Mesodermal cell (in vitro differentiated cells): ENCODE measurements around the gene L2HGDH.
"Not testable (repeated sequence)": the region's sequence is repeated elsewhere in the genome, so short reads cannot be mapped to it uniquely, and the experiment has no call there.

ENCODE experiments used
- H3K27ac ChIP-seq: 2 replicates; pipeline ENCODE4 v1.7.0; 2013; ENCODE audit warnings: mild to moderate bottlenecking, low read depth, low read length, moderate library complexity; ENCODE audit not compliant: severe bottlenecking
- H3K36me3 ChIP-seq: 2 replicates; pipeline ENCODE4 v1.7.1; 2013; ENCODE audit warnings: mild to moderate bottlenecking, low read length, moderate library complexity; ENCODE audit not compliant: control insufficient read depth, insufficient read depth
- H3K4me1 ChIP-seq: one replicate; pipeline ENCODE4 v1.7.1; 2013; ENCODE audit warnings: mild to moderate bottlenecking, low read length; ENCODE audit not compliant: insufficient read depth, control insufficient read depth, poor library complexity, severe bottlenecking
- H3K4me3 ChIP-seq: 2 replicates; pipeline ENCODE4 v1.7.0; 2013; ENCODE audit warnings: low read length, control low read depth, mild to moderate bottlenecking; ENCODE audit not compliant: insufficient read depth, poor library complexity, severe bottlenecking; ENCODE audit errors: extremely low read depth
- H3K9me3 ChIP-seq: 2 replicates; pipeline ENCODE4 v1.7.1; 2013; ENCODE audit warnings: mild to moderate bottlenecking, low read length, moderate library complexity; ENCODE audit not compliant: control insufficient read depth
- WGBS, 2 experiments: methylation state at CpG; one replicate each; pipeline ENCODE4 v1.1.5; 2013; ENCODE audit warnings: missing lambda C conversion rate in 2 of 2; ENCODE audit not compliant: insufficient coverage in 2 of 2; 5-methylcytosine and 5-hydroxymethylcytosine counted together

Gene L2HGDH

GRCh38 chr14:50319293-50319692, 7.3 kb upstream of the L2HGDH start:
- H3K27ac ChIP-seq, result no peak overlapping the region
- peaks cover 8% of the 10 kb centered on the region for H3K36me3 ChIP-seq
- peaks cover 7% of the 10 kb centered on the region for H3K9me3 ChIP-seq
- no CpG with 5 or more reads among the region's 1 CpG for WGBS, 2 experiments
- H3K4me1 ChIP-seq, result peaks cover 8% of the 10 kb centered on the region
- no peak overlapping the region for H3K4me3 ChIP-seq

DNA sequence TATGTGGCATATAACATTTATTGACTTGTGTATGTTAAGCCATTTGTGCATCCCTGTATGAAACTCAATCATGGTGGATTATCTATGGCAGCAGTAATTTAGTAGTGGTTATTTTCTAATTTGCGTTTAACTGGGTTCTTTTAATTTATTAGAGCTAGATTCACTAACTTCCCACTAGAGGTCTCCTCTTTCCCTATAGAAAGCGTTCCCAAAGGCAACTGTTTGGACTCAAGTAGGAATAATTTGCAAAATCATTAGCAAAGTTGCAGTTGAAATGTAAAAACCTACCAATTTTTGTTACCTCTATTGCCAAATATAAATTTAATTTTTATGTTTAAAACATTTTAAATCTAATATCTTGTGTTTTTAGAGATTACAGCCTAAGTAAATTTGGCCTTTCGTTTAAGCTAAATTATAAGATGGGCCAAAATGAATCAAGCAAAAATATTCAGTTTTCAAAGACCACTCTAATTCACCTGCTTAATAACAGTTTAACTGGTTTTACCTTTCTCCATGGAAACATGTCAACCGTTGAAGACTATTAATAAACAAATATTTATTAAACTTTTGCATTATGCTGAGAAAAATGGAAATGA, 6.1 kb upstream of the L2HGDH start:
- Histone ChIP-seq H3K4me3 (no peak overlapping the region), H3K27ac (no peak overlapping the region), H3K9me3 (peaks cover 15% of the 10 kb centered on the region), H3K36me3 (no peaks in the 10 kb centered on the region), H3K4me1 (peaks cover 8% of the 10 kb centered on the region)
- 100% methylated on average over 1 of the region's 4 CpGs; no CpG with 5 or more reads in 1 of the 2 experiments for WGBS, 2 experiments

- WGBS, 2 experiments, result 86 to 100% methylated on average over 1 of the region's 3 CpGs
- H3K36me3 ChIP-seq, H3K4me1 ChIP-seq, H3K4me3 ChIP-seq, H3K27ac ChIP-seq: not testable (repeated sequence)
- peaks cover 15% of the 10 kb centered on the region for H3K9me3 ChIP-seq
Observed at GRCh38 chr14:50314098-50314497, 2.1 kb upstream of the L2HGDH start.

DNA sequence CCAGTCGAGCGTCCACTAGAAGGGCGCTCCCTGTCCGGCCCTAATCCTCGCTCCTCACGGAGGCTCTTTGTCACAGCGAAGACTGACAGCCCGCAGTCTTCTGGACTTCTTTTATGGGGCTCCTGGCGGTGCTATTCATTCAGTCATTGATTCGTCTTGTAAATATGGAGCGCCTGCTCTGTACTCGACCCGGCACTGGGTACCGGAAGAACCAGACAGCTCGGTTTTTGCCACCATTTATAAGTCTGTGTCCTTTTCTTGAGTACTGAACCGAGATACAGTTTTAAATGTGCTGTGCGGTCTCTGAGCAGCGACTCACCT, 665 bp upstream of the L2HGDH start:
- WGBS, 2 experiments, result 12 to 15% methylated on average over 12 to 15 of the region's 18 CpGs
- H3K4me1 ChIP-seq, result no peaks in the 10 kb centered on the region
- no peaks in the 10 kb centered on the region for H3K36me3 ChIP-seq
- peaks cover 15% of the 10 kb centered on the region for H3K9me3 ChIP-seq
- H3K27ac ChIP-seq, result peak overlapping the region; percentile 92
- peak overlapping the region; percentile 61 for H3K4me3 ChIP-seq

- 1 to 8% methylated on average over 11 to 16 of the region's 18 CpGs for WGBS, 2 experiments
- Histone ChIP-seq H3K27ac (no peak overlapping the region), H3K4me3 (peak overlapping the region; percentile 61), H3K36me3 (no peaks in the 10 kb centered on the region), H3K4me1 (no peaks in the 10 kb centered on the region), H3K9me3 (peaks cover 15% of the 10 kb centered on the region)
Observed at GRCh38 chr14:50311337-50311971, 575 bp downstream of the L2HGDH start.

DNA sequence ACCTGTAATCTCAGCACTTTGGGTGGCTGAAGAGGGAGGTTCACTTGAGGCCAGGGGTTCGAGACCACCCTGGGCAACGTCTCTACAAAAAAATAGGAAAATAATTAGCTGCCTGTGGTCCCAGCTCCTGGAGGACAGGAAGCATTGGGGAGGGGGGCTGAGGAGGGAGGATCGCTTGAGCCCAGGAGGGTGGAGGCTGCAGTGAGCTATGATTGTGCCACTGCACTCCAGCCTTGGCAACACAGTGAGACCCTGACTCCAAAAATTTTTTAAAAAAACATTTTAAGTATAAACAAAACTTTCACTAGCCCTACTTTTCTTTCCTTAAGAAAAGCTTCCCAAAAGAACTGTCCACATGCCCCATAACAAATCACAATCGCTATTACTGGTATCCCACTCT, 1.6 kb downstream of the L2HGDH start:
- no peak overlapping the region for H3K4me3 ChIP-seq
- H3K36me3 ChIP-seq, result no peaks in the 10 kb centered on the region
- H3K9me3 ChIP-seq, result peaks cover 10% of the 10 kb centered on the region
- no peak overlapping the region for H3K27ac ChIP-seq
- H3K4me1 ChIP-seq, result no peaks in the 10 kb centered on the region
- WGBS, 2 experiments, result 86 to 96% methylated on average over 2 to 3 of the region's 4 CpGs

DNA sequence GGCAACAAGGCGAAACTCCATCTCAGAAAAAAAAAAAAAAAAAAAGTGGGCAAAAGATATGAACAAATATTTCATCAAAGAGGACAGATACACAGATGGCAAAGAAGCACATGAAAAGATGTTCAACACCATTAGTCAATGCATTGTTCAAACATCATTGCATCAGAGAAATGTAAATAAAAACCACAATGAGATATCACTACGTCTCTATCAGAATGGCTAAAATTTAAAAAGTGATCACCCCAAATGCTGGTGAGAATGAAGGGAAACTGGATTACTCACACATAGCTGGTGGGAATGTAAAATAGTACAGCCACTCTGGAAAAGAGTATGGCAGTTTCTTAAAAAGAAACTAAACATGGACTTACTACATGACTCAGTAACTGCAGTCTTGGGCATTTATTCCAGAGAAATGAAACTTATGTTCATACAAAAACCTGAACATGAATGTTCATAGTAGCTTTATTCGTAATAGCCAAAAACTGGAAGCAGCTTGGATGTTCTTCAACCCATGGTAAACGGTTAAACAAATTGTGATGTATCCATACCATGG, 3.6 kb downstream of the L2HGDH start:
- Histone ChIP-seq H3K27ac (no peak overlapping the region), H3K4me1 (no peaks in the 10 kb centered on the region), H3K36me3 (no peaks in the 10 kb centered on the region), H3K9me3 (no peaks in the 10 kb centered on the region), H3K4me3 (no peak overlapping the region)
- 100% methylated on average over 2 of the region's 4 CpGs; no CpG with 5 or more reads in 1 of the 2 experiments for WGBS, 2 experiments

GRCh38 chr14:50303744-50304471, 8.1 kb downstream of the L2HGDH start:
- Histone ChIP-seq H3K36me3 (peaks cover 2% of the 10 kb centered on the region), H3K4me3 (no peak overlapping the region), H3K9me3 (no peaks in the 10 kb centered on the region), H3K27ac (no peak overlapping the region), H3K4me1 (no peaks in the 10 kb centered on the region)
- WGBS, 2 experiments, result 93 to 100% methylated on average over 1 to 3 of the region's 8 CpGs

GRCh38 chr14:50301914-50302313, 10.1 kb downstream of the L2HGDH start:
- peaks cover 2% of the 10 kb centered on the region for H3K36me3 ChIP-seq
- H3K4me1 ChIP-seq, result no peaks in the 10 kb centered on the region
- no peaks in the 10 kb centered on the region for H3K9me3 ChIP-seq
- H3K4me3 ChIP-seq, result no peak overlapping the region
- H3K27ac ChIP-seq, result no peak overlapping the region

GRCh38 chr14:50299585-50299984, 12.4 kb downstream of the L2HGDH start:
- Histone ChIP-seq H3K36me3 (peaks cover 2% of the 10 kb centered on the region), H3K9me3 (no peaks in the 10 kb centered on the region), H3K4me3 (no peak overlapping the region), H3K27ac (no peak overlapping the region), H3K4me1 (no peaks in the 10 kb centered on the region)
- WGBS, 2 experiments, result 100% methylated on average over 1 of the region's 2 CpGs

- H3K27ac ChIP-seq, result no peak overlapping the region
- no peak overlapping the region for H3K4me3 ChIP-seq
- no peaks in the 10 kb centered on the region for H3K36me3 ChIP-seq
- no peaks in the 10 kb centered on the region for H3K4me1 ChIP-seq
- WGBS, 2 experiments, result 33 to 43% methylated on average over 1 of the region's 5 CpGs
- H3K9me3 ChIP-seq, result no peaks in the 10 kb centered on the region
Observed at GRCh38 chr14:50290306-50290705, 21.7 kb downstream of the L2HGDH start.
